Muscle of arm (tissue), 12 donors: ENCODE measurements around the gene ARHGEF6. TPM values are rescaled to one million over a fixed set of nuclear protein-coding genes. Genes with fewer than 3 reads are reported as not detected.

Experiments used
- DNase-seq: peaks from one replicate; pipeline ENCODE4 v3.0.0-alpha.2; 2013
- polyA plus RNA-seq, 12 donors: library from polyadenylated mRNA; unstranded; fragments of 120-200 nt; gene quantifications; one replicate each; pipeline ENCODE4 v1.2.1, GENCODE V29; 2013; ENCODE audit not compliant: insufficient read length in 12 of 12

ARHGEF6 gene
- polyA plus RNA-seq, 12 donors: 35.4 to 67.4 (median 52.7) TPM; not detected in 1

GRCh38 chrX:136650811-136651210 is 129.9 kb downstream of the ARHGEF6 start:
- DNase-seq: no peak

GRCh38 chrX:136647677-136648360 is 132.9 kb downstream of the ARHGEF6 start, which contains the start of gene CD40LG:
Gene CD40LG (plus strand): TSS chrX:136648158. CDS start chrX:136648249, 91 bp downstream.
- DNase-seq: no peak

- DNase-seq: no peak
Observed at GRCh38 chrX:136646602-136647239, 134.0 kb downstream of the ARHGEF6 start.

- no peak for DNase-seq
Observed at GRCh38 chrX:136643243-136643642, 137.5 kb downstream of the ARHGEF6 start.

- no peak for DNase-seq
Observed at GRCh38 chrX:136639506-136640176, 141.1 kb downstream of the ARHGEF6 start.

GRCh38 chrX:136636121-136636520 is 144.6 kb downstream of the ARHGEF6 start:
- DNase-seq: no peak

GRCh38 chrX:136635235-136635634 is 145.5 kb downstream of the ARHGEF6 start:
- no peak for DNase-seq

GRCh38 chrX:136630881-136631280 is 149.9 kb downstream of the ARHGEF6 start:
- no peak for DNase-seq

- DNase-seq: no peak
Observed at GRCh38 chrX:136629084-136629750, 151.5 kb downstream of the ARHGEF6 start.

- no peak for DNase-seq
Observed at GRCh38 chrX:136627409-136627808, 153.3 kb downstream of the ARHGEF6 start.

- no peak for DNase-seq
Observed at GRCh38 chrX:136626891-136627290, 153.8 kb downstream of the ARHGEF6 start.

- DNase-seq: no peak
Observed at GRCh38 chrX:136626237-136626636, 154.5 kb downstream of the ARHGEF6 start.

- DNase-seq: no peak
Observed at GRCh38 chrX:136625246-136625645, 155.5 kb downstream of the ARHGEF6 start.

- no peak for DNase-seq
Observed at GRCh38 chrX:136623396-136623795, 157.3 kb downstream of the ARHGEF6 start.

GRCh38 chrX:136622568-136622967 is 158.2 kb downstream of the ARHGEF6 start:
- no peak for DNase-seq

GRCh38 chrX:136620780-136621179 is 160.0 kb downstream of the ARHGEF6 start:
- DNase-seq: no peak

- DNase-seq: no peak
Observed at GRCh38 chrX:136619899-136620505, 160.7 kb downstream of the ARHGEF6 start.

- no peak for DNase-seq
Observed at GRCh38 chrX:136616987-136617685, 163.6 kb downstream of the ARHGEF6 start.
